Stimulated activated CD4-positive, alpha-beta T cell treated with anti-CD3 and anti-CD28 coated beads, Interleukin-12 subunit alpha, Interleukin-12 subunit beta, amount 100 ng/mL, for 48 hours (primary cell): ENCODE measurements around the gene TMEM11.
"Not testable (repeated sequence)": the region's sequence is repeated elsewhere in the genome, so short reads cannot be mapped to it uniquely, and the experiment has no call there.

Experiments used
- DNase-seq, 3 donors: peaks; one replicate each; pipeline ENCODE4 v3.0.0-alpha.2; 2020; ENCODE audit warnings: low read depth in 2 of 3, low spot score in 1 of 3

Gene TMEM11

GRCh38 chr17:21212826-21213637, 929 bp downstream of the TMEM11 start:
- DNase-seq, result no peak

GRCh38 chr17:21211825-21212479, 2.0 kb downstream of the TMEM11 start:
- DNase-seq, result no peak

GRCh38 chr17:21210411-21211076, 3.4 kb downstream of the TMEM11 start:
- no peak for DNase-seq

GRCh38 chr17:21209511-21210175, 4.3 kb downstream of the TMEM11 start:
- no peak for DNase-seq

GRCh38 chr17:21208352-21208751, 5.6 kb downstream of the TMEM11 start:
- DNase-seq, result no peak

- no peak for DNase-seq
Observed at GRCh38 chr17:21204935-21205334, 9.0 kb downstream of the TMEM11 start.

GRCh38 chr17:21202512-21202911, 11.4 kb downstream of the TMEM11 start:
- no peak for DNase-seq

GRCh38 chr17:21201874-21202273, 12.1 kb downstream of the TMEM11 start:
- DNase-seq, result no peak

GRCh38 chr17:21201298-21201595, 12.7 kb downstream of the TMEM11 start:
- no peak for DNase-seq

GRCh38 chr17:21200590-21201297, 13.2 kb downstream of the TMEM11 start:
- DNase-seq, result no peak

- no peak for DNase-seq
Observed at GRCh38 chr17:21199856-21200255, 14.1 kb downstream of the TMEM11 start.

- no peak for DNase-seq
Observed at GRCh38 chr17:21199311-21199710, 14.7 kb downstream of the TMEM11 start.

GRCh38 chr17:21198411-21198810, 15.6 kb downstream of the TMEM11 start:
- no peak for DNase-seq

- DNase-seq, result no peak
Observed at GRCh38 chr17:21196126-21196525, 17.8 kb downstream of the TMEM11 start.

- DNase-seq, result no peak
Observed at GRCh38 chr17:21194703-21195102, 19.3 kb downstream of the TMEM11 start.

GRCh38 chr17:21194226-21194625, 19.7 kb downstream of the TMEM11 start:
- no peak for DNase-seq

GRCh38 chr17:21193031-21193430, 20.9 kb downstream of the TMEM11 start:
- no peak for DNase-seq

- DNase-seq, result not testable (repeated sequence)
Observed at GRCh38 chr17:21192414-21192813, 21.5 kb downstream of the TMEM11 start.

- no peak for DNase-seq
Observed at GRCh38 chr17:21191698-21192097, 22.3 kb downstream of the TMEM11 start.

GRCh38 chr17:21190078-21190477, 23.9 kb downstream of the TMEM11 start:
- no peak for DNase-seq

GRCh38 chr17:21189361-21189760, 24.6 kb downstream of the TMEM11 start:
- no peak for DNase-seq
